Measurements from ENCODE around the gene MAPT.

MAPT gene

GRCh38 chr17:46037722-46038255 lies 143.4 kb downstream of the MAPT start:
- no peak for DNase-seq

- no peak for DNase-seq
Measured at GRCh38 chr17:46038414-46038813, 144.1 kb downstream of the MAPT start.

- no peak for DNase-seq
Measured at GRCh38 chr17:46038937-46039336, 144.6 kb downstream of the MAPT start.

GRCh38 chr17:46039592-46040186 lies 145.3 kb downstream of the MAPT start:
- no peak for DNase-seq

- no peak for DNase-seq
Measured at GRCh38 chr17:46042246-46042645, 147.9 kb downstream of the MAPT start.

- no peak for DNase-seq
Measured at GRCh38 chr17:46042925-46043324, 148.6 kb downstream of the MAPT start.

- DNase-seq, result no peak
Measured at GRCh38 chr17:46043606-46044005, 149.3 kb downstream of the MAPT start.

GRCh38 chr17:46044286-46044928 lies 150.1 kb downstream of the MAPT start:
- DNase-seq, result peak; percentile 72

GRCh38 chr17:46044989-46045388 lies 150.6 kb downstream of the MAPT start:
- DNase-seq, result no peak

- no peak for DNase-seq
Measured at GRCh38 chr17:46045639-46046038, 151.3 kb downstream of the MAPT start.

GRCh38 chr17:46046957-46047356 lies 152.6 kb downstream of the MAPT start:
- DNase-seq, result no peak

- no peak for DNase-seq
Measured at GRCh38 chr17:46047398-46047797, 153.0 kb downstream of the MAPT start.

- DNase-seq, result no peak
Measured at GRCh38 chr17:46047856-46048255, 153.5 kb downstream of the MAPT start.

GRCh38 chr17:46049656-46050055 lies 155.3 kb downstream of the MAPT start:
- DNase-seq, result no peak

GRCh38 chr17:46053911-46054534 lies 159.7 kb downstream of the MAPT start:
- peak; percentile 32 for DNase-seq

- DNase-seq, result peak; percentile 5
Measured at GRCh38 chr17:46056800-46057304, 162.5 kb downstream of the MAPT start.

GRCh38 chr17:46057366-46057765 lies 163.0 kb downstream of the MAPT start:
- no peak for DNase-seq

- no peak for DNase-seq
Measured at GRCh38 chr17:46059486-46059885, 165.1 kb downstream of the MAPT start.

- no peak for DNase-seq
Measured at GRCh38 chr17:46060461-46060860, 166.1 kb downstream of the MAPT start.

- no peak for DNase-seq
Measured at GRCh38 chr17:46061435-46061834, 167.1 kb downstream of the MAPT start.

- peak; percentile 86 for DNase-seq
Measured at GRCh38 chr17:46063241-46063640, 168.9 kb downstream of the MAPT start.

- DNase-seq, result no peak
Measured at GRCh38 chr17:46064460-46064859, 170.1 kb downstream of the MAPT start.

GRCh38 chr17:46071796-46072195 lies 177.4 kb downstream of the MAPT start:
- DNase-seq, result no peak

GRCh38 chr17:46072998-46073397 lies 178.6 kb downstream of the MAPT start:
- peak; percentile 75 for DNase-seq

Data from NCI-H226 (cell line).